Caco-2 (cell line): ENCODE results near the gene PROX1. TPM values are rescaled to one million over a fixed set of nuclear protein-coding genes. Genes with fewer than 3 reads are reported as not detected.

Experiments
- BruUV-seq: library from RNA; stranded (reverse); fragments of 400-500 nt; replicated peaks from 2 replicates; lab custom pipeline; 2021; lab: Mats Ljungman, UMichigan
- CTCF ChIA-PET: fragments of 300-600 bp; sonication (Branson Sonifier 250); formaldehyde crosslinking; loops from one replicate; lab custom pipeline; 2022; ENCODE audit warnings: antibody characterized with exemption; lab: Charles Lee
- POLR2A ChIA-PET: fragments of 300-600 bp; sonication (Branson Sonifier 250); formaldehyde crosslinking; loops from one replicate; lab custom pipeline; 2022; ENCODE audit warnings: antibody characterized with exemption; lab: Charles Lee
- DNase-seq, 2 experiments: peaks; one replicate each; pipeline versions ENCODE4 v3.0.0 to v3.0.0-alpha.2; 2020 to 2022
- H3K27me3 ChIP-seq: replicated peaks from 2 replicates; pipeline ENCODE4 v1.6.0; 2011; ENCODE audit warnings: low read length; ENCODE audit not compliant: control insufficient read depth, insufficient read depth
- H3K36me3 ChIP-seq: 2 replicates; pipeline ENCODE4 v1.5.1; 2011; ENCODE audit warnings: low read length; ENCODE audit not compliant: control insufficient read depth, insufficient read depth
- H3K4me1 ChIP-seq: fragments of 250-450 bp; sonication (Bioruptor Pico); 2 replicates; pipeline ENCODE4 v1.5.1; 2020; ENCODE audit warnings: mild to moderate bottlenecking
- H3K4me3 ChIP-seq: 2 replicates; pipeline ENCODE4 v1.5.1; 2011; ENCODE audit warnings: low read depth, mild to moderate bottlenecking, control low read depth, low read length
- H3K9me3 ChIP-seq: fragments of 250-450 bp; sonication (Bioruptor Pico); 2 replicates; pipeline ENCODE4 v1.5.1; 2020; ENCODE audit warnings: mild to moderate bottlenecking, moderate library complexity
- H3K27ac Mint-ChIP-seq: one replicate; pipeline ENCODE4 v1.8.0; 2022; ENCODE audit warnings: mixed read lengths; ENCODE audit not compliant: unreplicated experiment
- H3K27me3 Mint-ChIP-seq: one replicate; pipeline ENCODE4 v1.8.0; 2022; ENCODE audit warnings: mixed read lengths; ENCODE audit not compliant: insufficient read depth, unreplicated experiment
- H3K36me3 Mint-ChIP-seq: one replicate; pipeline ENCODE4 v1.8.0; 2022; ENCODE audit warnings: mild to moderate bottlenecking, mixed read lengths; ENCODE audit not compliant: insufficient read depth, unreplicated experiment
- H3K4me1 Mint-ChIP-seq: one replicate; pipeline ENCODE4 v1.8.0; 2022; ENCODE audit warnings: low read depth, mixed read lengths; ENCODE audit not compliant: unreplicated experiment
- H3K4me3 Mint-ChIP-seq: one replicate; pipeline ENCODE4 v1.8.0; 2022; ENCODE audit warnings: mild to moderate bottlenecking, moderate library complexity, mixed read lengths; ENCODE audit not compliant: unreplicated experiment
- H3K9me3 Mint-ChIP-seq: one replicate; pipeline ENCODE4 v1.8.0; 2022; ENCODE audit warnings: mixed read lengths; ENCODE audit not compliant: unreplicated experiment
- CTCF ChIP-seq, 2 experiments: fragments of 200-600 bp in 1 of 2; IDR thresholded peaks; 1 replicate in 1 of 2; 2 replicates in 1 of 2; pipeline versions ENCODE4 v1.5.1 to v1.8.0; 2011 to 2022; ENCODE audit warnings: antibody characterized with exemption in 1 of 2, control low read depth in 1 of 2, inconsistent platforms in 1 of 2, low read depth in 1 of 2, low read length in 1 of 2, mild to moderate bottlenecking in 1 of 2, moderate library complexity in 1 of 2; ENCODE audit not compliant: insufficient read depth in 1 of 2, severe bottlenecking in 1 of 2, unreplicated experiment in 1 of 2
- intact Hi-C: fragments of 100-400 bp; cut with micrococcal nuclease; formaldehyde crosslinking; loops from one replicate; pipeline ENCODE4 v1.10.0; 2022; ENCODE audit not compliant: unreplicated experiment
- total RNA-seq: library from RNA; stranded (reverse); gene quantifications from 2 replicates; pipeline ENCODE4 v1.2.3, GENCODE V29; 2022

The PROX1 gene
- total RNA-seq, 1 experiment from 2014 or later: 17.6 TPM

- H3K9me3 Mint-ChIP-seq: no peaks in the 10 kb centered on the region
- Histone ChIP-seq H3K27me3 (no peaks in the 10 kb centered on the region), H3K4me3 (no peak overlapping the region), H3K4me1 (no peaks in the 10 kb centered on the region), H3K36me3 (no peaks in the 10 kb centered on the region), H3K9me3 (no peaks in the 10 kb centered on the region; the same call in 1 of the 2 replicates)
- no peak overlapping the region for H3K27ac Mint-ChIP-seq
- H3K4me1 Mint-ChIP-seq: no peaks in the 10 kb centered on the region
- ChIA-PET POLR2A (no interaction called here), CTCF (no interaction called here)
- no peak for DNase-seq
- no TSS peak for BruUV-seq
- H3K27me3 Mint-ChIP-seq: no peaks in the 10 kb centered on the region
- H3K4me3 Mint-ChIP-seq: no peak overlapping the region
- no peaks in the 10 kb centered on the region for H3K36me3 Mint-ChIP-seq
- TF ChIP-seq CTCF (IDR thresholded peaks at IDR 0.05; ENCODE audit: insufficient read depth in 1 of 2, low read depth in 1 of 2, low read length in 1 of 2, severe bottlenecking in 1 of 2, unreplicated experiment in 1 of 2): no peak
- intact Hi-C loops: no loop called here
These were observed 47.9 kb upstream of the PROX1 start for GRCh38 chr1:213939888-213940287.

DNA sequence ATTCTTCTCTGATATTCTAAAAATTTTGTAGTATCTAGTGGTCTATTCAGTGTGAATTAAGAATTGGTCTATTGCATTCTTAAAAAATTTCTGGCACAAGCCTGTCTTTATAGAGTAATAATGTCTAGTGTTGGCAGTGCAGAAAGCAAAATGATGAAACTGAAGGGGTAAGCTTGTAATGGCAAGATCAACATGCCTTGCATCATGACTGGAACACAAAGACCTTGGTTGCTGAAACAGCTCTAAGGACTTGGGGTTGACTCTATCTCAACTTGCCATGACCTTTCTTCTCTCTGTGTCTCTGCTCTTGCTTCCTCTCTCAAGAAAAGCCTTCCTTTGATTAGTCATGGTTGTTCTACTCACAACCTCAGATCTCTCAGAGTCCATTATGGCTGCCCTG, 46.8 kb upstream of the PROX1 start:
- no peak overlapping the region for H3K4me3 Mint-ChIP-seq
- Histone ChIP-seq H3K4me1 (no peaks in the 10 kb centered on the region), H3K36me3 (no peaks in the 10 kb centered on the region), H3K4me3 (no peak overlapping the region), H3K27me3 (no peaks in the 10 kb centered on the region), H3K9me3 (no peaks in the 10 kb centered on the region; the same call in 1 of the 2 replicates)
- no peaks in the 10 kb centered on the region for H3K9me3 Mint-ChIP-seq
- DNase-seq: no peak
- no peak for TF ChIP-seq CTCF (IDR thresholded peaks at IDR 0.05; ENCODE audit: insufficient read depth in 1 of 2, low read depth in 1 of 2, low read length in 1 of 2, severe bottlenecking in 1 of 2, unreplicated experiment in 1 of 2)
- ChIA-PET POLR2A (no interaction called here), CTCF (no interaction called here)
- no peaks in the 10 kb centered on the region for H3K27me3 Mint-ChIP-seq
- H3K4me1 Mint-ChIP-seq: no peaks in the 10 kb centered on the region
- H3K27ac Mint-ChIP-seq: no peak overlapping the region
- H3K36me3 Mint-ChIP-seq: no peaks in the 10 kb centered on the region
- BruUV-seq: no TSS peak
- intact Hi-C loops: no loop called here

- Histone ChIP-seq H3K27me3 (no peaks in the 10 kb centered on the region), H3K9me3 (no peaks in the 10 kb centered on the region; the same call in 1 of the 2 replicates), H3K36me3 (no peaks in the 10 kb centered on the region), H3K4me1 (no peaks in the 10 kb centered on the region), H3K4me3 (no peak overlapping the region)
- Mint-ChIP-seq H3K27me3 (no peaks in the 10 kb centered on the region), H3K36me3 (no peaks in the 10 kb centered on the region), H3K4me3 (no peak overlapping the region), H3K27ac (no peak overlapping the region), H3K9me3 (no peaks in the 10 kb centered on the region), H3K4me1 (no peaks in the 10 kb centered on the region)
- POLR2A ChIA-PET: no interaction called here
- CTCF ChIA-PET: no interaction called here
- BruUV-seq: no TSS peak
- no peak for TF ChIP-seq CTCF (IDR thresholded peaks at IDR 0.05; ENCODE audit: insufficient read depth in 1 of 2, low read depth in 1 of 2, low read length in 1 of 2, severe bottlenecking in 1 of 2, unreplicated experiment in 1 of 2)
- intact Hi-C loops: no loop called here
- no peak for DNase-seq
These were observed 45.7 kb upstream of the PROX1 start for GRCh38 chr1:213942061-213942460.
